GM23338 (cell line): ENCODE results near the gene SEMA5A. TPM values are rescaled to one million over a fixed set of nuclear protein-coding genes. Genes with fewer than 3 reads are reported as not detected.

Source experiments
- ATAC-seq: fragments of 200-7000 bp; cut with Tn5 transposase; 3 replicates; pipeline ENCODE4 v1.9.1; 2020
- DNase-seq: peaks from one replicate; pipeline ENCODE4 v3.0.0-alpha.2; 2015; ENCODE audit warnings: low spot score
- H2AFZ ChIP-seq: fragments of 200-600 bp; sonication (generic); 2 replicates; pipeline ENCODE4 v1.8.0; 2016; ENCODE audit warnings: antibody characterized with exemption, mild to moderate bottlenecking, moderate library complexity
- H3F3A ChIP-seq: fragments of 200-600 bp; sonication (generic); replicated peaks from 2 replicates; pipeline ENCODE4 v1.8.0; 2017; ENCODE audit warnings: antibody characterized with exemption, mixed run types, low read depth
- H3K27ac ChIP-seq: fragments of 200-600 bp; sonication (generic); 2 replicates; pipeline ENCODE4 v1.6.1; 2016; ENCODE audit warnings: low read depth
- H3K27me3 ChIP-seq: fragments of 200-600 bp; sonication (generic); 2 replicates; pipeline ENCODE4 v1.8.0; 2016; ENCODE audit warnings: mild to moderate bottlenecking, mixed run types, moderate library complexity; ENCODE audit not compliant: insufficient read depth
- H3K36me3 ChIP-seq: fragments of 200-600 bp; sonication (generic); 2 replicates; pipeline ENCODE4 v1.8.0; 2016; ENCODE audit warnings: mild to moderate bottlenecking; ENCODE audit not compliant: insufficient read depth
- H3K4me1 ChIP-seq: fragments of 200-600 bp; sonication (generic); 2 replicates; pipeline ENCODE4 v1.8.0; 2016; ENCODE audit warnings: mild to moderate bottlenecking, moderate library complexity; ENCODE audit not compliant: insufficient read depth
- H3K4me2 ChIP-seq: fragments of 200-600 bp; sonication (generic); 2 replicates; pipeline ENCODE4 v1.7.1; 2017; ENCODE audit warnings: mixed run types
- H3K4me3 ChIP-seq: fragments of 200-600 bp; sonication (generic); 2 replicates; pipeline ENCODE4 v1.6.1; 2016; ENCODE audit warnings: mixed run types
- H3K79me2 ChIP-seq: fragments of 200-600 bp; sonication (generic); replicated peaks from 2 replicates; pipeline ENCODE4 v1.8.0; 2017; ENCODE audit warnings: mild to moderate bottlenecking; ENCODE audit not compliant: insufficient read depth
- H3K9me2 ChIP-seq: fragments of 200-600 bp; sonication (generic); 2 replicates; pipeline ENCODE4 v1.8.0; 2017; ENCODE audit not compliant: insufficient read depth
- H4K20me1 ChIP-seq: fragments of 200-600 bp; sonication (generic); replicated peaks from 2 replicates; pipeline ENCODE4 v1.8.0; 2017; ENCODE audit warnings: mild to moderate bottlenecking; ENCODE audit not compliant: insufficient read depth
- H3K27ac Mint-ChIP-seq: 2 replicates; pipeline ENCODE4 v1.8.0; 2020; ENCODE audit warnings: inconsistent platforms, mild to moderate bottlenecking, moderate library complexity, mixed read lengths
- H3K27me3 Mint-ChIP-seq: 3 replicates; pipeline ENCODE4 v1.8.0; 2022; ENCODE audit warnings: low read depth, mild to moderate bottlenecking, moderate library complexity, mixed read lengths, inconsistent platforms; ENCODE audit not compliant: insufficient read depth, poor library complexity
- H3K36me3 Mint-ChIP-seq: 3 replicates; pipeline ENCODE4 v1.8.0; 2021; ENCODE audit warnings: low read depth, mild to moderate bottlenecking, inconsistent platforms, moderate library complexity, mixed read lengths
- H3K4me1 Mint-ChIP-seq: 3 replicates; pipeline ENCODE4 v1.8.0; 2020; ENCODE audit warnings: mild to moderate bottlenecking, inconsistent platforms, mixed read lengths
- H3K4me3 Mint-ChIP-seq: 3 replicates; pipeline ENCODE4 v1.8.0; 2021; ENCODE audit warnings: moderate library complexity, mild to moderate bottlenecking, inconsistent platforms, mixed read lengths
- H3K9me3 Mint-ChIP-seq: 3 replicates; pipeline ENCODE4 v1.8.0; 2020; ENCODE audit warnings: moderate library complexity, mild to moderate bottlenecking, inconsistent platforms, mixed read lengths
- CREB1 ChIP-seq: fragments of 250-450 bp; sonication (Bioruptor Pico); IDR thresholded peaks from 2 replicates; pipeline ENCODE4 v1.5.0; 2020; ENCODE audit warnings: low read depth, mild to moderate bottlenecking, moderate library complexity
- ETS1 ChIP-seq: IDR thresholded peaks from 2 replicates; pipeline ENCODE4 v1.6.1; 2016; ENCODE audit warnings: antibody characterized with exemption
- EZH2 ChIP-seq: fragments of 200-600 bp; sonication (generic); IDR thresholded peaks from one replicate; pipeline ENCODE4 v1.8.0; 2017; ENCODE audit warnings: antibody characterized with exemption, mild to moderate bottlenecking, low read depth; ENCODE audit not compliant: unreplicated experiment
- NANOG ChIP-seq: IDR thresholded peaks from 2 replicates; pipeline ENCODE4 v1.6.1; 2016; ENCODE audit warnings: antibody characterized with exemption, borderline replicate concordance
- POLR2AphosphoS5 ChIP-seq: IDR thresholded peaks from 2 replicates; pipeline ENCODE4 v1.6.1; 2016; ENCODE audit warnings: antibody characterized with exemption, low read depth
- ZNF114 ChIP-seq: fragments of 250-450 bp; sonication (Bioruptor Pico); IDR thresholded peaks from 2 replicates; pipeline ENCODE4 v1.5.0; 2020; ENCODE audit warnings: mild to moderate bottlenecking, moderate library complexity
- polyA plus RNA-seq: library from polyadenylated mRNA; unstranded; fragments of >200 nt; fragmentation: Nextera tagmentation; extraction: Ambion mirVana; gene quantifications from 2 replicates; pipeline ENCODE4 v1.2.1, GENCODE V29; 2016
- total RNA-seq: library from RNA; depleted of rRNA; stranded (reverse); fragments of >200 nt; shearing (Covaris generic); gene quantifications from 2 replicates; pipeline ENCODE4 v1.2.3, GENCODE V29; 2014
- TF ChIP-seq, protein P1 (sequence below): IDR thresholded peaks from one replicate; pipeline ENCODE4 v1.6.1; 2018; ENCODE audit warnings: antibody characterized with exemption; ENCODE audit not compliant: unreplicated experiment

Gene SEMA5A
- total and polyA plus RNA-seq, 2 experiments from 2014 or later: 2.1 to 8.1 TPM

GRCh38 chr5:9324348-9325077 is 221.4 kb downstream of the SEMA5A start:
- H3K4me2 ChIP-seq: no peak overlapping the region
- no peak for TF ChIP-seq CREB1
- no peak for TF ChIP-seq ZNF114 (CRISPR knock-in tag)
- TF ChIP-seq, protein P1, sequence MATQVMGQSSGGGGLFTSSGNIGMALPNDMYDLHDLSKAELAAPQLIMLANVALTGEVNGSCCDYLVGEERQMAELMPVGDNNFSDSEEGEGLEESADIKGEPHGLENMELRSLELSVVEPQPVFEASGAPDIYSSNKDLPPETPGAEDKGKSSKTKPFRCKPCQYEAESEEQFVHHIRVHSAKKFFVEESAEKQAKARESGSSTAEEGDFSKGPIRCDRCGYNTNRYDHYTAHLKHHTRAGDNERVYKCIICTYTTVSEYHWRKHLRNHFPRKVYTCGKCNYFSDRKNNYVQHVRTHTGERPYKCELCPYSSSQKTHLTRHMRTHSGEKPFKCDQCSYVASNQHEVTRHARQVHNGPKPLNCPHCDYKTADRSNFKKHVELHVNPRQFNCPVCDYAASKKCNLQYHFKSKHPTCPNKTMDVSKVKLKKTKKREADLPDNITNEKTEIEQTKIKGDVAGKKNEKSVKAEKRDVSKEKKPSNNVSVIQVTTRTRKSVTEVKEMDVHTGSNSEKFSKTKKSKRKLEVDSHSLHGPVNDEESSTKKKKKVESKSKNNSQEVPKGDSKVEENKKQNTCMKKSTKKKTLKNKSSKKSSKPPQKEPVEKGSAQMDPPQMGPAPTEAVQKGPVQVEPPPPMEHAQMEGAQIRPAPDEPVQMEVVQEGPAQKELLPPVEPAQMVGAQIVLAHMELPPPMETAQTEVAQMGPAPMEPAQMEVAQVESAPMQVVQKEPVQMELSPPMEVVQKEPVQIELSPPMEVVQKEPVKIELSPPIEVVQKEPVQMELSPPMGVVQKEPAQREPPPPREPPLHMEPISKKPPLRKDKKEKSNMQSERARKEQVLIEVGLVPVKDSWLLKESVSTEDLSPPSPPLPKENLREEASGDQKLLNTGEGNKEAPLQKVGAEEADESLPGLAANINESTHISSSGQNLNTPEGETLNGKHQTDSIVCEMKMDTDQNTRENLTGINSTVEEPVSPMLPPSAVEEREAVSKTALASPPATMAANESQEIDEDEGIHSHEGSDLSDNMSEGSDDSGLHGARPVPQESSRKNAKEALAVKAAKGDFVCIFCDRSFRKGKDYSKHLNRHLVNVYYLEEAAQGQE: no peak
- no peak for TF ChIP-seq EZH2
- no peaks in the 10 kb centered on the region for H3F3A ChIP-seq
- H3K36me3 ChIP-seq: no peaks in the 10 kb centered on the region
- H3K27ac ChIP-seq: no peak overlapping the region
- Mint-ChIP-seq H3K36me3 (no peaks in the 10 kb centered on the region), H3K27me3 (peaks cover 2% of the 10 kb centered on the region), H3K9me3 (no peaks in the 10 kb centered on the region), H3K4me1 (peaks cover 8% of the 10 kb centered on the region; the same call in 2 of the 3 replicates), H3K4me3 (no peak overlapping the region), H3K27ac (no peak overlapping the region; the same call in 1 of the 2 replicates)
- no peaks in the 10 kb centered on the region for H3K4me1 ChIP-seq
- ATAC-seq (no peak), DNase-seq (no peak)
- H3K27me3 ChIP-seq: no peaks in the 10 kb centered on the region
- H3K9me2 ChIP-seq: 0 out of 2 replicates have a peak, but pooled peaks cover 3% of the 10 kb centered on the region
- no peak overlapping the region for H2AFZ ChIP-seq
- H3K4me3 ChIP-seq: no peak overlapping the region
- H3K79me2 ChIP-seq: no peaks in the 10 kb centered on the region
- H4K20me1 ChIP-seq: no peaks in the 10 kb centered on the region

- TF ChIP-seq NANOG: no peak
- no peak for TF ChIP-seq ETS1
- no peak for TF ChIP-seq ZNF114 (CRISPR knock-in tag)
- TF ChIP-seq CREB1: no peak
- TF ChIP-seq POLR2AphosphoS5: no peak
Measured at GRCh38 chr5:9320652-9321051, 225.2 kb downstream of the SEMA5A start.

More at GRCh38 chr5:9320652-9321051, 225.2 kb downstream of the SEMA5A start:
- Histone ChIP-seq H3K4me2 (no peak overlapping the region), H3K36me3 (no peaks in the 10 kb centered on the region), H3K4me1 (no peaks in the 10 kb centered on the region), H4K20me1 (no peaks in the 10 kb centered on the region), H3F3A (no peaks in the 10 kb centered on the region), H3K27ac (no peak overlapping the region), H3K27me3 (no peaks in the 10 kb centered on the region), H3K9me2 (0 out of 2 replicates have a peak, but pooled peaks cover 3% of the 10 kb centered on the region), H3K79me2 (no peaks in the 10 kb centered on the region), H2AFZ (no peak overlapping the region), H3K4me3 (no peak overlapping the region)
- no peaks in the 10 kb centered on the region for H3K36me3 Mint-ChIP-seq
- H3K4me3 Mint-ChIP-seq: no peak overlapping the region
- no peak for ATAC-seq
- no peak overlapping the region for H3K27ac Mint-ChIP-seq
- H3K9me3 Mint-ChIP-seq: no peaks in the 10 kb centered on the region
- no peak for DNase-seq
- H3K4me1 Mint-ChIP-seq: peaks cover 6% of the 10 kb centered on the region; the same call in 2 of the 3 replicates
- H3K27me3 Mint-ChIP-seq: peaks cover 2% of the 10 kb centered on the region
